ENCODE data around the gene COG2. TPM values are rescaled to one million over a fixed set of nuclear protein-coding genes. Genes with fewer than 3 reads are reported as not detected.

The COG2 gene
- total RNA-seq, 4 donors from 2014 or later = 21.9 to 34.4 (median 23.8) TPM

- TF ChIP-seq EP300 (IDR thresholded peaks at IDR 0.05) = no peak
- TF ChIP-seq POLR2AphosphoS5 (IDR thresholded peaks at IDR 0.05) = no peak
- TF ChIP-seq, protein P1, sequence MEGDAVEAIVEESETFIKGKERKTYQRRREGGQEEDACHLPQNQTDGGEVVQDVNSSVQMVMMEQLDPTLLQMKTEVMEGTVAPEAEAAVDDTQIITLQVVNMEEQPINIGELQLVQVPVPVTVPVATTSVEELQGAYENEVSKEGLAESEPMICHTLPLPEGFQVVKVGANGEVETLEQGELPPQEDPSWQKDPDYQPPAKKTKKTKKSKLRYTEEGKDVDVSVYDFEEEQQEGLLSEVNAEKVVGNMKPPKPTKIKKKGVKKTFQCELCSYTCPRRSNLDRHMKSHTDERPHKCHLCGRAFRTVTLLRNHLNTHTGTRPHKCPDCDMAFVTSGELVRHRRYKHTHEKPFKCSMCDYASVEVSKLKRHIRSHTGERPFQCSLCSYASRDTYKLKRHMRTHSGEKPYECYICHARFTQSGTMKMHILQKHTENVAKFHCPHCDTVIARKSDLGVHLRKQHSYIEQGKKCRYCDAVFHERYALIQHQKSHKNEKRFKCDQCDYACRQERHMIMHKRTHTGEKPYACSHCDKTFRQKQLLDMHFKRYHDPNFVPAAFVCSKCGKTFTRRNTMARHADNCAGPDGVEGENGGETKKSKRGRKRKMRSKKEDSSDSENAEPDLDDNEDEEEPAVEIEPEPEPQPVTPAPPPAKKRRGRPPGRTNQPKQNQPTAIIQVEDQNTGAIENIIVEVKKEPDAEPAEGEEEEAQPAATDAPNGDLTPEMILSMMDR (IDR thresholded peaks at IDR 0.05) = no peak
- TF ChIP-seq POLR2A (IDR thresholded peaks at IDR 0.05) = no peak
- DNase-seq (ENCODE audit: low spot score in 2 of 2) = no peak
- Histone ChIP-seq H3K27me3 (peaks cover 23% of the 10 kb centered on the region), H3K4me3 (no peak overlapping the region), H3K9me3 (no peaks in the 10 kb centered on the region), H3K4me1 (no peaks in the 10 kb centered on the region), H3K27ac (no peak overlapping the region), H3K36me3 (no peaks in the 10 kb centered on the region)
- 75% methylated on average over 7 of the region's 7 CpGs for WGBS
These were observed 5.6 kb upstream of the COG2 start for GRCh38 chr1:230636575-230637148.

DNA sequence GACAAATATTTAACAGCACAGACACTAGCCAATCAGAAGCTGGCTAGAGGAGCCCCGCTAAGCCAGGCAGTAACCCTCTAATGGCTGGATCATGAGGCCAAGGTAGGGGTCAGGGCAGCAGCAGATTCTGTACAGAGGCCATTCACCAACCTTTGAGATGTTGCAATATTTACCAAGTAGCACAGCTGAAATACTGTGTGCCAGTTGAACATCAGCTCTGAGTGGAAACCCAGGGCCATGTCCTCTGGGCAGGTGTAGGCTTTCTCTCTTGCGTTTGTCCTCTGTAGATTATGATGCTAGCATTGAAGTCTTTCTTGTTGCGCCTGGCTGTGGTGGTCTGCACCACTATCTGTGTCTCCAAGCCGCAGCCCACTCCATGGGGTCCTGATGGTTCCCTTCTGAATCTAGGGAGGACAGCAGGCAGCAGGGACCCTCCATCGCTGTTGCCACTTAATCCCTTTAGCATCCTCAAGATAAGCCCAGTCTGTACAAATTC is 2.5 kb upstream of the COG2 start:
- no peak for DNase-seq (ENCODE audit: low spot score in 2 of 2)
- H3K4me3 ChIP-seq = no peak overlapping the region
- no peaks in the 10 kb centered on the region for H3K36me3 ChIP-seq
- H3K27me3 ChIP-seq = peaks cover 23% of the 10 kb centered on the region
- peaks cover 25% of the 10 kb centered on the region for H3K4me1 ChIP-seq
- H3K9me3 ChIP-seq = no peaks in the 10 kb centered on the region
- WGBS = 77% methylated on average over 5 of the region's 5 CpGs
- TF ChIP-seq POLR2AphosphoS5 (IDR thresholded peaks at IDR 0.05) (no peak), EP300 (IDR thresholded peaks at IDR 0.05) (no peak), POLR2A (IDR thresholded peaks at IDR 0.05) (no peak)
- TF ChIP-seq, protein P1 (IDR thresholded peaks at IDR 0.05) = no peak
- H3K27ac ChIP-seq = no peak overlapping the region

DNA sequence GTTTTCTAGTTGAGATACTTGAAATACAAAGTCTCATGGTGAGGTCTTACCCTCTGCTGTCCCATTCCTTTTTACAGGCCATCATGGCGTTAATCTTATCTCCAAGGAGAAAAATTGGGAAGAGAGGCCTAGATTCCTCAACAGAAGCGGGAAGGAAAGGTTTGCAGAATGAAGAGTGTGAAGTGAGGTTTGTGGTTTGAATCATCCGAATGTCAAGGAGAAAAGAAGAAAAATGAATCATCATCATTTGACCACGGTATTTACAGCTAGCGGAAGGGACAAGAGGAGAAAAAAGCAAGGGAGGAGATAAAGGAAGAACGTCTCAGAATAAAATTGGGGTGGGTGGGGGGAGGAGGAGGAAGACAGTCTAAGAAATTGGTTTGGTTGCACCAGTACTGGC is 935 bp upstream of the COG2 start:
- H3K4me3 ChIP-seq = no peak overlapping the region
- H3K9me3 ChIP-seq = no peaks in the 10 kb centered on the region
- H3K4me1 ChIP-seq = peaks cover 29% of the 10 kb centered on the region
- no peak for DNase-seq (ENCODE audit: low spot score in 2 of 2)
- 57% methylated on average over 6 of the region's 6 CpGs for WGBS
- peaks cover 18% of the 10 kb centered on the region for H3K27me3 ChIP-seq
- no peak overlapping the region for H3K27ac ChIP-seq
- no peak for TF ChIP-seq EP300 (IDR thresholded peaks at IDR 0.05)
- no peak for TF ChIP-seq POLR2AphosphoS5 (IDR thresholded peaks at IDR 0.05)
- TF ChIP-seq POLR2A (IDR thresholded peaks at IDR 0.05) = no peak
- TF ChIP-seq, protein P1 (IDR thresholded peaks at IDR 0.05) = no peak
- no peaks in the 10 kb centered on the region for H3K36me3 ChIP-seq

- H3K27ac ChIP-seq = no peak overlapping the region
- peaks cover 32% of the 10 kb centered on the region for H3K4me1 ChIP-seq
- H3K9me3 ChIP-seq = no peaks in the 10 kb centered on the region
- peak in 1 of 2 donors; percentile 60 for DNase-seq (ENCODE audit: low spot score in 2 of 2)
- H3K36me3 ChIP-seq = peaks cover 3% of the 10 kb centered on the region
- TF ChIP-seq EP300 (IDR thresholded peaks at IDR 0.05) (no peak), POLR2AphosphoS5 (IDR thresholded peaks at IDR 0.05) (no peak), POLR2A (IDR thresholded peaks at IDR 0.05) (no peak)
- TF ChIP-seq, protein P1 (IDR thresholded peaks at IDR 0.05) = no peak
- peaks cover 12% of the 10 kb centered on the region for H3K27me3 ChIP-seq
- WGBS = 14% methylated on average over 16 of the region's 18 CpGs
- H3K4me3 ChIP-seq = peak overlapping the region; percentile 75
These were observed 400 bp upstream of the COG2 start for GRCh38 chr1:230641900-230642262.

- TF ChIP-seq EP300 (IDR thresholded peaks at IDR 0.05) (no peak), POLR2A (IDR thresholded peaks at IDR 0.05) (no peak), POLR2AphosphoS5 (IDR thresholded peaks at IDR 0.05) (no peak)
- TF ChIP-seq, protein P1 (IDR thresholded peaks at IDR 0.05) = no peak
- H3K36me3 ChIP-seq = peaks cover 3% of the 10 kb centered on the region
- no peak overlapping the region for H3K4me3 ChIP-seq
- WGBS = 58% methylated on average over 4 of the region's 4 CpGs
- DNase-seq (ENCODE audit: low spot score in 2 of 2) = no peak
- no peak overlapping the region for H3K27ac ChIP-seq
- peaks cover 33% of the 10 kb centered on the region for H3K4me1 ChIP-seq
- no peaks in the 10 kb centered on the region for H3K9me3 ChIP-seq
- peaks cover 1% of the 10 kb centered on the region for H3K27me3 ChIP-seq
These were observed 1.6 kb downstream of the COG2 start for GRCh38 chr1:230643908-230644307.
